Dermis blood vessel endothelial cell (primary cell): Measurements from ENCODE around the gene TLR9. TPM values are rescaled to one million over a fixed set of nuclear protein-coding genes. Genes with fewer than 3 reads are reported as not detected.
A peak's percentile ranks its signal among the peaks of the same experiment; 100 is the strongest.
"Not testable (repeated sequence)": the region's sequence is repeated elsewhere in the genome, so short reads cannot be mapped to it uniquely, and the experiment has no call there.

ENCODE experiments used
- DNase-seq: peaks from one replicate; pipeline ENCODE4 v3.0.0; 2010
- total RNA-seq: library from RNA; depleted of rRNA; stranded (reverse); fragments of >200 nt; gene quantifications from 2 replicates; pipeline ENCODE4 v1.2.3, GENCODE V29; 2014

TLR9 gene
- total RNA-seq, 1 donor from 2014 or later: under 0.01 TPM

DNA sequence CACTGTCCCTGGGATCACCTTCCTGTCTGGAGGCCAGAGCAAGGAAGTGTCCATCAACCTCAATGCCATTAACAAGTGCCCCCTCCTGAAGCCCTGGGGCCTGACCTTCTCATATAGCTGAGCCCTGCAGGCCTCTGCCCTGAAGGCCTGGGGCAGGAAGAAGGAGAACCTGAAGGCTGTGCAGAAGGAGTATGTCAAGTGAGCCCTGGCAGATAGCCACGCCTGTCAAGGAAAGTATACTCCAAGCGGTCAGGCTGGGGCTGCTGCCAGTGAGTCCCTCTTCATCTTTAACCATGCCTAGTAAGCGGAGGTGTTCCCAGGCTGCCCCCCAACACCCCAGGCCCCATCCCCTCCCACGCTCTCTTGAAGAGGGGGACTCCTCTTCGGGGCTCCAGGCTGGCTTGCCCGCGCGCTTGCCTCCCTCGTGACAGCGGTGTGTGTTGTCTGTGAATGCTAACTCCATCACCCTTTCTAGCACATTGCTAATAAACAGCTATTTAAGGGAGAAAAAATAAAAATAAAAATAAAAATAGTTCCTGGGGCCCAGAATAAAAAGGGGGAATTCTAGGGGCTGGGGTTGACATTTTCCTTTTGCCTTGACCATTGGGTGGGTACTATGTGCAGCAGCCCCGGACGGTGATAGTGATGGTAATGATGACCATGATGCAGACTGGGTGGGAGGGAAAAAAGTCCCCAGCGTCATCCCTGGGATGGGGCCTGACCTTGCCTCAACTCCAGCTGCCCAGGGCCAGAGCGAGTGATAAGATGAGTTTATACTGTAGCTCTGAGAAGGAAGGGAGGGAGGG is 30.8 kb downstream of the TLR9 start:
- DNase-seq: no peak

DNA sequence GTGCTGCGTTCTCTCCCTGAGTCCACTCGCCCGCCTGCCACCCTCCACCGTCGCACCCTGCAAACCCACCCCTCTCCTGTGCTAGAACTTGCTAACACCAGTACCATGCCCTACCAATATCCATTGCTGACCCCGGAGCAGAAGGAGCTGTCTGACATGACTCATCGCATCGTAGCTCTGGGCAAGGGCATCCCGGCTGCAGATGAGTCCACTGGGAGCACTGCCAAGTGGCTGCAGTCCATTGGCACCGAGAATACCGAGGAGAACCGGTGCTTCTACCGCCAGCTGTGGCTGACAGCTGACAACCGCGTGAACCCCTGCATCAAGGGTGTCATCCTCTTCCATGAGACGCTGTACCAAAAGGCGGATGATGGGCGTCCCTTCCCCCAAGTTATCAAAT is 32.4 kb downstream of the TLR9 start:
- DNase-seq: peak; percentile 30

DNA sequence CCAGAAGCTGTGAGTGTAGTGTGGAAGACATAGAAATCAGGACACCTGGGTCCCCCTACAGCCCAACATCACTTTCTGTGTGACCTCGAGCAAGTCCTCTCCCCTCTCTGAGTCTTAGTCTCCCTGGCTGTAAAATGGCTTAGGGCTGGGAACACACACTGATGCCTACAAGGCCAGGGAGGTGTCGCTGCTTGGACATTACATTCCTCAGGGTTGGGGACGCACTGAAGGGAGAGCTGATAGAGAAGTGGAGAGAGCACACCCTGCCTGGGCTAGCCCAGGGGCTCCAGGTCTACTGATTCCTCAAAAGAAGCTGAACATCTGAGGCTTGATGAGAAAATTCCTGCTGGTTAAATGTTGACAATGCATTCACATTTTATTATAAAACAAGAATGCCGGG is 33.8 kb downstream of the TLR9 start:
- DNase-seq: no peak

DNA sequence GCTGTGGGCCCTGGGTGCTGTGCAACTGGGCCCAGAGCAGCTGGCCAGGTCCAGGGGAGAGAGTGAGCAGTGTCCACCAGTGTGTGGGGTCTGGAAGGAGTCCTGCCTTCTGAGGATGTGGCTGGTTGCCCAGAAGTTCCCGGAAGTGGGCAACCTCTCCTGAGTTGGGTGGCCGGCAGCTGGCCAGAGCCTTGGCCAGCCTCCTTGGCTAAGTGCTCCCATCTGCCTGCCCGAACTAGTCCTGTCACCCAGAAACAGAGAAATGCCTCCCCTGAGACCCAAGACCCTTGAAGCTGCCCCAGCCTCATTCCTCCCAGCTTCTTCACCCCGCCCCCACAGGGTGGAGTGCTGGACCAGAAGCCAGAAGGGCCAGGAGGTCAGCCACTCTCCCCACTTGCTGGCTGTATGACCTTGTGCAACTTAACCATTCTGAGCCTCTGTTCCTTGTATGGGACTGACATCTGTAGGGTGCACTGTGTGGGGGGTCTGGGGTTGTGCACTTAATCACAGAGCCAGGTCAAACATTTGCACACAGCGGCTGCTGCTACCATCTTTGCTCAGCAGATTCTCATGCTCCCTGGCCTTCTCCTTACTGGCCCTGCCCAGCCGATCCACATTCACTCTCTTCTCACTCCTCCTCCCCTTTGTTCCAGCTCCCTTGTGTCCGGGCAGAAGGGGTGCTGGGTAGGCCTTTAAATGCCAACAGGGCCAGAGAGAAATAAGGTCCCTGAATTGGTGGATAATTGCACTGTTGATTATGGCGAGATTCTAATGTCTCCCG is 35.0 kb downstream of the TLR9 start:
- DNase-seq: no peak

DNA sequence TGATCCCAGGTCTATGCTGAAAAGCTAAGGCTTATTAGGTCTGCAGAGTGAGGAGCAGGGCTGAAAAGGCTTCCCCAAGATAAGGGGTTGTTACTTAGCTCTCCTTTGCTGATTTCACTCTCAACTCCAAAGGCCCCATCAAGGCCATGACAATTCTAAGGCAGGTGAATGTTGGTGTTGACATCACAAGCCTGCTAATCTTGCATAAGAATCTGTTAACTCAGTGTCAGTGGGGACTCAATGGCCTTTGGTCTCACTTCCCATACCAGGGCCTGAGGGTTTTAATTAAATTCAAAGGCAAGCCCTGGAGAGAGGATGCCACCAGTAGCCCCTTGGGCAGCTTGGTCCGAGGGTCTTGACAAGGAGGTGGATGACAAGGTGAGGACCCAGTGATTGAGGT is 36.9 kb downstream of the TLR9 start:
- DNase-seq: no peak

DNA sequence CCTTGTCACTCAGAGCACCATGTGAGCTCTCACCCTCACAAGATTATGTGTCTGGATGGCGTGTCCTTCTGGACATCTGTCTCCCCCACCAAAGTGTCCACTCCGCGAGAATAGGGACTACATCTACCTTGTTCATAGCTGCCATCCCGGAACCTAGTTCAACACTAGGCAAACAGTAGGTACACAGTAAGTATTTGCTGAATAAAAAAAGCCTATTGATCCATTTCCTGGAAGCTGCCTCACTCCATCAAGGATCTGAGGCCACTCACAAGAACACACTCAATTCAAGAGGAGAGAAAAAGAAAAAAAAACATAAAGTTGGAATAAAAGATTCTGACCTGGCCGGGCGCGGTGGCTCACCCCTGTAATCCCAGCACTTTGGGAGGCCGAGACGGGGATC is 38.7 kb downstream of the TLR9 start:
- no peak for DNase-seq

DNA sequence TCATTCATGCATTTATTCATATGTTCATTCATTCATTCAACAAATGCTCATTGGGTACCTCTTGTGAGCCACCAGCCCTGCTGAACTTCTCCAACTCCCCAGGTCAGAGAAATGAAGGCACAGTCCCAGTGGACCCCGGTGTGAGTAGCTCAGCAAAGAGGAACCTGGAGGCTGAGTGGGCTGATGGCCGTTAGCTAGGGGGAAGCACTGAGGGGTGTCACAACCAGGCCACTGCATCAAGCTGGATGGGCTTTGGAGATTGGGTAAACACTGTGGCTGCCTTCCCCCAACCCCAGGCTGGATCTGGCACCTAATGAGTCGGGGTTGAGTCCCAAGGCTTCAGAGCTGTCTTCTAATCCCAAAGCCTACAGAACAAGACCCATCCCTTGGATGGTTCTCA is 39.6 kb downstream of the TLR9 start:
- no peak for DNase-seq

DNA sequence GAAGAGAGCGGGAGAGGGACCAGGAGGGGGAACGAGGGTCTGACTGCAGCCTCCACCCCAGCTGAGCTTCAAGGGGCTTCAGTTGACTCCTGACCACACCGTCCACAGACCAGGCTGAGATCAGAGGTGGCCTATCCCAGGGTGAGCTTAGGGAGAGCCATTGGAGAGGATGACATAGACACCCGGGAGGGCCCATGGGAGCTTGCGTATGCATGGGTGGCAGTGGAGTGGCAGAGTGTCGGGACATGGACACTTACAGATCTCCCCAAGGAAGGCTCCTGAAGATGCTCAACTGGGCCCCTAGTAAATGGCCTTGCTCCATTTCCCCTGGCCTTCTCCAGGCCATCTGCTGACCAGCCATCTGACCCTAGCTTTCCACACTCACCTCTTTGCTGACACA is 40.1 kb downstream of the TLR9 start:
- no peak for DNase-seq

DNA sequence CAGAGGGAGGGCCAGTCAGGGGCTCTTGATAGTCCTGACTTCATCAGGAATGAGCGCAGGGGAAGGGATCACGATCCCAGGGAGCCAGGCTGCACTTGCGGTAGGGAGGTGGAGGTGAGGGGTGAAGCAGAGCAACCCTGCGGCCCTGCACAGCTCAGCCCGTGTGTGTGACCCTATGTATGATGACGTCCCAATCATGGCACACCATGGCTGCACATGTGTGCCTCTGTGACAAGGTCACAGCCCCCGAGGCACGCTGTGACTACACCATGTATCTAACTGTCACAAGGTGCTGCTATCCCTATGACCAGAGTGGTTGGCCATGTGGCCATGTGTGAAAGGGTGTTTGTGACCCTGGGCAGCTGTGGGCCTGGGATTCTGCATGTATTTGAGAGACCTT is 40.8 kb downstream of the TLR9 start:
- DNase-seq: no peak

DNA sequence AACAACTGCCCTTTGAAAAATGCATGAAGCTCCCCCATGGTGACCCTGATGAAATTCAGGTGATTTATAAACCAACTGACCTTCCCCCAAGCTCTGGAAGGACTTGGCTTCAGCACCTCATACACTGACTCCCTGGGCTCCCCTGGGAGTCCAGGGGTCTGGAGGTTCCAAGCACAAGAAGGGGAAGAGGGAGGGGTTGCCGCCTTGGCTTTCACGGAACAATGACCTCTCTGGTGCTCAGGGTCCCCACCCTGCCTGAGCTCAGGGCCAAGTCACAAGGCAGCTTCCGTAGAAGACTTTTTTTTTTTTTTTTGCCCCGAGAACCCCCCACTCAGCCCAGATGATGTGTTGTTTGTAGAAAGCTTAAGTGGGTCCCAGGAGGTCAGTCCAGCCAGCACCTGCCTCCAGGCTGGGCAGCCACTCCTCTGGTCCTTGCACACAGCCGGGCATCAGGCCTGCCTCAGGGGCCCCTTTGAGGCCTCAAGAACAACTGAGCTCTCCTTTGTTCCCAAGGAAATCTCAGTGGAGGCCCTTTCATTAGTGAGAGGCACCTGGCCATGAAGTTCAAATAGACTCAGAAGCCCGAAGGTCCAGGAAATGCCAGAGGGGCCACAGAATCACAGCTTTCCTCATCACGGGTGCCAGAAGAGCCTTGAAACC is 41.5 kb downstream of the TLR9 start:
- no peak for DNase-seq

DNA sequence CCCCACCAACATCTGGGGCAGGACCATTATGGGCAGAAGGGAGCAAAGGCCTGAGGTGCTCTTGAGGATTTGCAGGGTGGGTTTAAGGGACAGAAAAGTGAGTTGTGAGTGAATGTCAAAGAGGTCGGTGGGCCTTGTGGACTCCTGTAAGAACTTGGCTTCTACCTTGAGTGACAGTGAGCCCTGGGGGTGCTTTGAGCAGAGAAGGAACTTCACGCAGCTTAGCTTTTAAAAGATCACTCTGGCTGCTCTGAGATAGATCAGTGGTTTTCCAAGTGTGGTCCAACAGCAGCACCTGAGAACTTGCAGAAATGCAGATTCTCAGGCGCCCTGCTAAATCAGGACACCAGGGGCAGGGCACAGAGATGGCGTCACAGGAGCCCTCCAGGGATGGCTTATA is 42.8 kb downstream of the TLR9 start:
- no peak for DNase-seq

DNA sequence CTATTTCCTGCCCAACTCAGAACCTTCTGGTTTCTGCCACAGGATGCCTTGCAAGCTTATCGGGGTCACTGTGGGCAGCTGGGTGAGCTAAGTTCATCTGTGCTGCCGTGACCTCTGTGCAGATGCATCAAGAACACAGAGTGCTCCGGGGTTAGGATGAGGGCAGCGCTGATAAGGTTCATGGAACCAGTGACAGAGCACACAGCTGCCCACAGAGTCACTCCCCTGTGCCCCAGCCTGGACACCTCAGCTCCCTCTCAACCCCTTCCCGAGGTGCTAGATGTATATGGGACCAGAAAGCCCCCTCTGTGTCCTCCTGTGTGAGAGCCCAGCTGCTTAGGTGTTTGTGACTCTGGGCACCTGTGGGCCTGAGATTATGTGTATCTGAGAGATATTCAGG is 43.2 kb downstream of the TLR9 start:
- no peak for DNase-seq

DNA sequence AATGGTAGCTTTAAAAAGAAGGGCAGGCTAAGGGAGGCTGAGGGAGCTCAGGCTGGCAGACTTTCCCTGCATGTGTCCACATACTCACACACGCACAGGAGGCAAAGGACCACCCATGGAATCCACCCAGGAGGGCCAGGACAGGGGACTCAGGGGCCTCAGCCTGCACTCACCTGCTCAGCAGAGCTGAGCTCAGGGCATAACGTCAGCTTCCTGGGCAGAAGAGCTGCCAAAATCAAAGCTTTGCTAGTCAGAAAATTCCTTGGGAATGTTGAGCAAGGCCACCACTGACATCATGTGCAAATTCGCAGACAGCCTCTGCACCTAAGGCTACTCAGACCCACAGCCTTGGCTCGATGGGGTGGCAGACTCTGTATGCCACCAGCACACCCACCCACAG is 43.9 kb downstream of the TLR9 start:
- no peak for DNase-seq

DNA sequence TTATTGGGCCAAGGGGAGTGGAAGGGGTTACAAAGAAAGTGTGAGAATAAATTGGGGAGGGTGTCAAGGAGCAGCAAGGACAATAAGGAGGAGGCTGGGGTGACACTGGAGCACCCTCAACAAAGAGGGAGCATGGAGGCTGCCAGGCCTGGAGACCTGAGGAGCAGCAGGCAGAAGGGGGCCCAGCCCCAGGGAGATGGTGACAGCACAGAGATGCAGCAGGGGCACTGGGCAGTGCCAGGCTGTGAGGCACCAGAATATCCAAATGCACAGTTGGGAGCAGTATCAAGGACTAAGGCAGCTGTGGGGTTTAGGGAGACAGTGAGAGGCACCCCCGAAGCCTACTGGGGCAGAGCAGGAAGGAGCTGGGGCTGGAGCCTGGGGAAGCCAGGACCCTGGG is 46.9 kb downstream of the TLR9 start:
- DNase-seq: no peak

DNA sequence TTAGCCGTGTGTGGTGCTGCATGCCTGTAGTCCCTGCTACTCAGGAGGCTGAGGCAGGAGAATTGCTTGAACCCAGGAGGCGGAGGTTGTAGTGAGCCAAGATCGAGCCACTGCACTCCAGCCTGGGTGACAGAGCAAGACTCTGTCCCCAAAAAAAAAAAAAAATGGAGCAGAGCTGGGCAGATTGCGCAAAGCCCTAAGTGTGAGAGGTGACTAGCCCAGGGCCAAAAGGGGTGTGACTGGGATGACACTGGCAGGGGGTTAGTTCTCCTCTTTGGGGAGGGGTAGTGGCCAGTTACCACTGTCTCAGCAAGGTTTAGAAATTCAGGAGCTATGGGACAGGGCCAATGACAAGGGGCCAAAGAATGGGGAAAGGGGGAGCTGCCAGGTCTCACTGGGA is 47.3 kb downstream of the TLR9 start:
- not testable (repeated sequence) for DNase-seq

DNA sequence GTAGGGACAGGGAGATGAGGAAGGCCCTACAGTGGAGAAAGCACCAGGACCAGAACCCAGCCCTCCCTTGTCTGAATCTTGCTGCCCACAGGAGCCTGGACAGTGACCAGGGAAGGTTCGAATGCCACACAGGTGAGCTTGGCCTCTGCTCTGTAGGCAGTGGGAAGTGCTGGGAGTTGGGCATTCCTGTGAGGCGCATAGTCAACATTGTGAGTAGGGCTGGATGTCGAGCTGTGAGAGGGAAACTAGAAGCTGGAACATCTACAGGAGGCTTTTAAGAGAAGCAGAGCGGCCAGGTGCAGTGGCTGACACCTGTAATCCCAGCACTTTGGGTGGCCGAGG is 47.8 kb downstream of the TLR9 start:
- no peak for DNase-seq

DNA sequence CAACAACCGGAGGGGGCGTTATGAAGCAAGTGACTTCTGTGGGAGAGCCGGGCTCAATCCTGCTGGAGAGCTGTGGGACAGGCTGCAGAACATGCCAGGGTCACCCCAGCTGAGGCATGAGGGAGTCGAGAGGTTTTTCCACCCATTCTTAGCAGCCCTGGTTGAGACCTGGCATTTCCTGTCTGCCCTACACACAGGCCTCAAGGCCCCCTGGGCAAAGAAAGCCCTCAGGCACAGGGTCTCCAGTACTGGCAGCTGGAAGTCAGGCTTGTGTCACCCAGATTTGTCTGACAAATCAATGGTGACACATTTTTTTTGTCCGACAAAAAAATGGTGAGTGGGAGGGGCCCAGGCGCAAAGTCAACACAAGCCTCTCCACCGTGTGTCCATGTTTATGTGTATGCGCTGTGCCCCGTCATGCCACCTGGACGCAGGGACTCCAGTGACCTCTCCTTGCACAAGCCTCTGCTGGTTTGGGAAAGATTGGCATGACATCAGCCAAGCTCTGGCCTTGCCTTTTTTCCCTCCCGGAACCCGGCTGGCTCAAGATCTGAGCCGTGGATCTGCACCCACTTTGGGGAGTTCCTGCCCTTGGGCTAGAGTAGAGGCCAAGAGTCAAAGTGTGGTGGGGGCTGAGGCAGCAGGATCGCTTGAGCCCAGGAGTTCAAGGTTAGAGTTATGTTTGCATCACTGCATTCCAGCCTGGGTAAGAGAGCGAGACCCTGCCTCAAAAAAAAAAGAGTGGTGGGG is 48.3 kb downstream of the TLR9 start:
- DNase-seq: no peak

DNA sequence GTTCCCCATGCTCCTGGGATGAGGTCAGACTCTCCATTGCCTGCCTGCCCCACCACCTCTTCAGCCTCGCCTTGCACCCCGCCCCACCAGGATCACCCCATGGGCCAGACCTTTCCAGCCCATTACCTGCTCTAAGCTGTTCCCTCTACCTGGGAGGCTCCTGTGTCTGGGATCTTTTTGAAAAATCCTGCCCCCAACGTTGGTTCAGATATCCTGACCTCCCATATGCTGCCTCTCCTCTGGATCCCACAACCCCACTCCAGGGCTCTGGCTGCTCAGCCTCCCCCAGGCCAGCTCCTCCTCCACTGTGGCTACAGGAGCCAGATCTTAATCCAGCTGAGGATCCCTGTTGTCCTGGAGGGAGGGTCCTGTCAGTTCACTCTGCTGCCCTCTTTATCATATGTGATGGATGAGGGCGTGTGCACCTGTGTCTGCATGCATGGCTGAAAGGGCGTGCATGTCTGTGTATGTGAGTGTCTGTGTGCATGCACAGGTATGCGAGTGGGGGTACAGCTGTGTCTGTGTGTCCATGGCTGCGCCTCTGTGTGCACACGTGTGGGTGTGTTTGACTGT is 49.2 kb downstream of the TLR9 start:
- DNase-seq: no peak

DNA sequence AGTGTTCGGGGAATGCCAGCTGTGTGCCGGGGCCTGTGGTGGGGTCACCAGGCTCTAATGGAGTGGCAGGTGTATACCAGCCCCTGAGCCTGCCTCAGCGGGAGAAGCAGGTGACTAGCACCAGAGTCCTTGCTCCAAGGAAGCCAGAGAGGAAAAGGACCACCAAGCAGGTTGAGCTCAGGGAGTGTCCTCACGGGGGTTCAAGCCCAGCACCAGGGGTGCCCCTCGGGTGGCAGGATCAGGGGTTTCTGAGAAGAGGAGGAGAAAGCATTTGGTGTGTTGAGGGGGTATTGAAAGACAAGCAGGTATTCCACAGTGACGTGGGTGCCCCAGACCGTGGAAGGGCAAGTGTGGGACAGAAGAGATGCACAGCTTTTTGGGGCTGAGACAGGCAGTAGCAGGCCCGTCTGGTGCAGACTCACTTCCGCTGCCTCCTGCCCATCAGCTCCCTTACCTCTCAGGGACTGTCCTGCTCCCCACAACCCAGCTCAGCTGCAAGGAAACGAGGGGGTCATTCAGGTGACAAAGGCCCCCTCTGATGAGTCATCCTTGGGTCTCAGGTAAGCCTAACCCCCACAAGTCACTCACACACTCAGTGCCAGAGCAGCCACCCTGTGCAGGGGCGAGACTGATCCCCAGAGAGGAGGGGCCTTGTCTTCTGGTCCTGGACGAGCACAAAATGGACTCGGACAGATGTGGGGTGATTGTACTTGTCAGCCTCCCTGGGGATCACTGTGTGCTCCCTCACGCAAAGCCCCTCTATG is 49.8 kb downstream of the TLR9 start:
- DNase-seq: no peak

DNA sequence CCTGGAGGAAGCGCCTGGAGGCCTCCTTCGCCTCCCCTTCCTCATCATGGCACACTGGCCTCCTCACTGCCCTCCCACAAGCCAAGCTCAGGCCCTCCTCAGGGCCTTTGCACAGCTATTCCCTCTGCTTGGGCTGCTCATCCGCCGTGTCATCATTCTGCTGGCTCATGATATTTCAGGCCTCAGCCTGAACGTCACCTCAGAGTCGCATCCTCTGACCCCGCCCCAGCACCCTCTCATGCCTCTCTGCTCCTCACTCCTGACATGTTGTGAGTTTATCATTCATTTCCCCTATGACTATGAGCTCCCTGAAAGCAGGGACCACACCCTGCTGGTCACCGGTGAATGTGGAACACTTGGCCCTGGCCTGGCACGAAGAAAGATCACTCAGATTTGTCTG is 50.5 kb downstream of the TLR9 start:
- no peak for DNase-seq

DNA sequence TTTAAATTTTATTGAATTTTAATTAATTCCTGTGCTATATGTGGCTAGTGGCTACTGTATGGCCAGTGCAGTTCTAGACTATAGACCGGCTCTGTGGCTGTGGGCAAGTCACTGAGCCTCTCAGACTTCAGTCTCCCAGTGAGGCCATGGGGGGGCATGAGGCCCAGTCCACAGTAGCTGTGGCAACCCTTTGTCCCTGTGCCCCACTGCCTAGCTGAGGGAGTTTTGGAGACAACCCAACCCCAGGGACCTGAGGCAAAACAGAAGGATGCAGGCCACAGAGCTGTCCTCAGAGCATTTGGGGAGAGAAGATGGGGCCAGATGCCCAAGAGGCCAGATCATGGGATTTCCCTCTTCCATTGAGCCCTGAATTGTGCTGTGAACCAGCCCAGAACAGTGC is 52.3 kb downstream of the TLR9 start:
- no peak for DNase-seq

DNA sequence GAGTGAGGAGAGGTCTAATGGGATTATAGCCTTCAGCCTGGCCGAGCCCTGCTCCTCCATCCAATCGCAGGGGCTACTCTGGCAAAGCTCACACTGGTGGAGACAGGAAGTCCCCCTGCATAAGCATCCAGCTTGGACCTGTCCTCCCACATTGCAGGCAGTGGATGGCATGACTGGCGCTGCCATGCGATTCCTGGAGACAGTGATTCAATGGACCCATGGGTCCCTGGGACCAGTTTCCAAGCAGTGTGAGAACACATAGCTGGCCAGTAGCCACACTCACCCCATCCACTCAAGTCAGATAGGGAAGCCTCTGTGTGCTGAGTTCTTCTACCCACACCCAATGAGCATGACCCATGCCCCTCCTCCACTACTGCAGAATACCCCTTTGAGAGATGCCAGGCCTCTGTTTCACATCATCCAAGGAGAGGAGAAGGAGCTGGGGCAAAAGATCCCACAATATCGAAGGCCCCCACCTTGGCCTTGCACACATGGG is 53.1 kb downstream of the TLR9 start:
- no peak for DNase-seq
